GM21717 (cell line): ENCODE measurements around the gene IRX5.

Source experiments
- ATAC-seq: cut with Tn5 transposase; IDR thresholded peaks from one replicate; pipeline ENCODE4 v1.9.1; 2021; ENCODE audit warnings: mild to moderate bottlenecking, moderate library complexity; ENCODE audit not compliant: unreplicated experiment

IRX5 gene

GRCh38 chr16:54929090-54930004, 1.3 kb upstream of the IRX5 start:
- peak; percentile 92 for ATAC-seq

GRCh38 chr16:54930869-54931119, 129 bp downstream of the IRX5 start:
- no peak for ATAC-seq

- no peak for ATAC-seq
Observed at GRCh38 chr16:54931120-54932014, 702 bp downstream of the IRX5 start.

GRCh38 chr16:54932021-54932660, 1.5 kb downstream of the IRX5 start:
- no peak for ATAC-seq

GRCh38 chr16:54932737-54933254, 2.1 kb downstream of the IRX5 start:
- ATAC-seq, result no peak

GRCh38 chr16:54933281-54934011, 2.8 kb downstream of the IRX5 start:
- ATAC-seq, result no peak

GRCh38 chr16:54934481-54935265, 4.0 kb downstream of the IRX5 start:
- no peak for ATAC-seq

- ATAC-seq, result no peak
Observed at GRCh38 chr16:54935266-54935968, 4.8 kb downstream of the IRX5 start.

GRCh38 chr16:54936201-54936978, 5.7 kb downstream of the IRX5 start:
- no peak for ATAC-seq

- ATAC-seq, result no peak
Observed at GRCh38 chr16:54936979-54937670, 6.5 kb downstream of the IRX5 start.

- no peak for ATAC-seq
Observed at GRCh38 chr16:54937671-54938211, 7.1 kb downstream of the IRX5 start.

- no peak for ATAC-seq
Observed at GRCh38 chr16:54938212-54939028, 7.8 kb downstream of the IRX5 start.

GRCh38 chr16:54939029-54939346, 8.3 kb downstream of the IRX5 start:
- no peak for ATAC-seq

- ATAC-seq, result no peak
Observed at GRCh38 chr16:54939510-54940278, 9.0 kb downstream of the IRX5 start.

- no peak for ATAC-seq
Observed at GRCh38 chr16:54940279-54940604, 9.6 kb downstream of the IRX5 start.

- no peak for ATAC-seq
Observed at GRCh38 chr16:54942353-54942943, 11.8 kb downstream of the IRX5 start.
